ENCODE data around the gene FBXL14.

DNA sequence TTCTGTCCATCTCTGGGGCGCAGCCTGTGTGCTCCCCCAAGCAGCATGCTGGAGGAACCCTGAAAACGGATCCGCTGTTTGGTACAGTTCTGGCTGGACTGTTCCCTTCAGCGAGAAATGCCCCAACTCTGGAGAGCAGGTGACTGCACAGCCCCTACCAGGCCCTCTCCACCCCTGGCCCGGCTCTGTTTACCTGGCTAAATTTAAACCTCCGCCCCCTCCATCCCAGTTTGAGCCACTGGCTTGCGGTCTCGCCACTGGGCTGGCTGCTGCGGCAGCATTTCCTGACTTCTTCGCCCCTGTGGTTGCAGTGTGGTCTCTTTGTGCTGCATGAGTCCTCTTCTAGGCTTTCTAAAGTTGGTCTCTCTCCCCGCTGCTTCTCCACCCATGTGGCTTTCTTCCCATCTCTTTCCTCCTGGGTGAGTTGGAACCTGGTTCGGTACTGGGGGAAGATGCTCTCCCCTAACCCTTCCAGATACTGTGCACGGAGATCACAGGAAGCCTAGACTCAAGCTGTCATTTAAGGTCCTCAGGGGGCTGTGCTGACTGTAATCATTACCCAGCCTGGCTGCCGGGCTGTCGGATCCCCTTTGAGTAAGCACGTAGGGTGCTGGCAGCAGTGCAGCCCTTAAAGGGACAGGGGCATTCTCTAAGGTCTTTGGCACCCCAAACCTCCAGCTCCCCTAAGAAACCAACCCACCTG lies 60.6 kb downstream of the FBXL14 start:
- TF ChIP-seq, protein P1, sequence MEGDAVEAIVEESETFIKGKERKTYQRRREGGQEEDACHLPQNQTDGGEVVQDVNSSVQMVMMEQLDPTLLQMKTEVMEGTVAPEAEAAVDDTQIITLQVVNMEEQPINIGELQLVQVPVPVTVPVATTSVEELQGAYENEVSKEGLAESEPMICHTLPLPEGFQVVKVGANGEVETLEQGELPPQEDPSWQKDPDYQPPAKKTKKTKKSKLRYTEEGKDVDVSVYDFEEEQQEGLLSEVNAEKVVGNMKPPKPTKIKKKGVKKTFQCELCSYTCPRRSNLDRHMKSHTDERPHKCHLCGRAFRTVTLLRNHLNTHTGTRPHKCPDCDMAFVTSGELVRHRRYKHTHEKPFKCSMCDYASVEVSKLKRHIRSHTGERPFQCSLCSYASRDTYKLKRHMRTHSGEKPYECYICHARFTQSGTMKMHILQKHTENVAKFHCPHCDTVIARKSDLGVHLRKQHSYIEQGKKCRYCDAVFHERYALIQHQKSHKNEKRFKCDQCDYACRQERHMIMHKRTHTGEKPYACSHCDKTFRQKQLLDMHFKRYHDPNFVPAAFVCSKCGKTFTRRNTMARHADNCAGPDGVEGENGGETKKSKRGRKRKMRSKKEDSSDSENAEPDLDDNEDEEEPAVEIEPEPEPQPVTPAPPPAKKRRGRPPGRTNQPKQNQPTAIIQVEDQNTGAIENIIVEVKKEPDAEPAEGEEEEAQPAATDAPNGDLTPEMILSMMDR (conservative IDR thresholded peaks at IDR 0.05 in 1 of 2, IDR thresholded peaks at IDR 0.05 in 1 of 2; ENCODE audit: extremely low read depth in 1 of 2, insufficient read depth in 1 of 2, low read depth in 1 of 2, low read length in 2 of 2): no peak
- TF ChIP-seq EZH2 (IDR thresholded peaks at IDR 0.05; ENCODE audit: borderline replicate concordance, low read length): no peak
